Nephron progenitor cell (in vitro differentiated cells): Measurements from ENCODE around the gene ZNF488.

ENCODE experiments used
- DNase-seq: peaks from one replicate; pipeline ENCODE4 v3.0.0; 2021
- H3K27ac Mint-ChIP-seq: 2 replicates; pipeline ENCODE4 v1.8.0; 2021; ENCODE audit warnings: mild to moderate bottlenecking, moderate library complexity, mixed read lengths
- H3K27me3 Mint-ChIP-seq: 2 replicates; pipeline ENCODE4 v1.8.0; 2021; ENCODE audit warnings: mild to moderate bottlenecking, low read depth, mixed read lengths; ENCODE audit not compliant: poor library complexity
- H3K36me3 Mint-ChIP-seq: 2 replicates; pipeline ENCODE4 v1.8.0; 2021; ENCODE audit warnings: low read depth, mixed read lengths
- H3K4me1 Mint-ChIP-seq: 2 replicates; pipeline ENCODE4 v1.8.0; 2021; ENCODE audit warnings: mixed read lengths
- H3K4me3 Mint-ChIP-seq: 2 replicates; pipeline ENCODE4 v1.8.0; 2021; ENCODE audit warnings: mild to moderate bottlenecking, moderate library complexity, mixed read lengths
- H3K9me3 Mint-ChIP-seq: 2 replicates; pipeline ENCODE4 v1.8.0; 2021; ENCODE audit warnings: mild to moderate bottlenecking, moderate library complexity, mixed read lengths
- TF ChIP-seq, protein P1 (sequence below): fragments of 200-600 bp; sonication (generic); IDR thresholded peaks from 2 replicates; pipeline ENCODE4 v1.5.0; 2021; ENCODE audit warnings: antibody characterized with exemption

ZNF488 gene

DNA sequence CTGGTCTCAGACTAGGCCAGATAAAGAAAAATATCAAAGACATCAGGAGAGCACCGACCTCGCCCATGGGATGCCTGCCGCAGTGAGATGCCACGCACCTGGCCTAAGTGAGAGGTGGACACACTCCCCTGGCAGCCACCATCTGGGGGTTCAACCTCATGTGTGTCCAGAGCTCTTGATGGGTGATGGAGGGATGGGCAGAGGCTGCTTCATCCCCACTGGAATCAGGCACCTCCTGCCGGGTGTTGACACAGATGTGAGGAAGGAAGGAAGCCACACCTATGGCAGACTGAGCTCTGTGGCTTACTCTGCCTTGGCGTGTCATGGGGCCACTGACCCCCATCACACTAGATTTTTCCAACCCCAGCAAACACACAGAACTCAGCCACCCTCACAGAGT is 11.4 kb downstream of the ZNF488 start:
- H3K4me3 Mint-ChIP-seq: no peak overlapping the region
- no peak overlapping the region for H3K27ac Mint-ChIP-seq
- TF ChIP-seq, protein P1, sequence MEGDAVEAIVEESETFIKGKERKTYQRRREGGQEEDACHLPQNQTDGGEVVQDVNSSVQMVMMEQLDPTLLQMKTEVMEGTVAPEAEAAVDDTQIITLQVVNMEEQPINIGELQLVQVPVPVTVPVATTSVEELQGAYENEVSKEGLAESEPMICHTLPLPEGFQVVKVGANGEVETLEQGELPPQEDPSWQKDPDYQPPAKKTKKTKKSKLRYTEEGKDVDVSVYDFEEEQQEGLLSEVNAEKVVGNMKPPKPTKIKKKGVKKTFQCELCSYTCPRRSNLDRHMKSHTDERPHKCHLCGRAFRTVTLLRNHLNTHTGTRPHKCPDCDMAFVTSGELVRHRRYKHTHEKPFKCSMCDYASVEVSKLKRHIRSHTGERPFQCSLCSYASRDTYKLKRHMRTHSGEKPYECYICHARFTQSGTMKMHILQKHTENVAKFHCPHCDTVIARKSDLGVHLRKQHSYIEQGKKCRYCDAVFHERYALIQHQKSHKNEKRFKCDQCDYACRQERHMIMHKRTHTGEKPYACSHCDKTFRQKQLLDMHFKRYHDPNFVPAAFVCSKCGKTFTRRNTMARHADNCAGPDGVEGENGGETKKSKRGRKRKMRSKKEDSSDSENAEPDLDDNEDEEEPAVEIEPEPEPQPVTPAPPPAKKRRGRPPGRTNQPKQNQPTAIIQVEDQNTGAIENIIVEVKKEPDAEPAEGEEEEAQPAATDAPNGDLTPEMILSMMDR: no peak
- peaks cover 50% of the 10 kb centered on the region for H3K4me1 Mint-ChIP-seq
- H3K27me3 Mint-ChIP-seq: peaks cover 10% of the 10 kb centered on the region
- DNase-seq: no peak
- H3K36me3 Mint-ChIP-seq: no peaks in the 10 kb centered on the region
- no peaks in the 10 kb centered on the region for H3K9me3 Mint-ChIP-seq

DNA sequence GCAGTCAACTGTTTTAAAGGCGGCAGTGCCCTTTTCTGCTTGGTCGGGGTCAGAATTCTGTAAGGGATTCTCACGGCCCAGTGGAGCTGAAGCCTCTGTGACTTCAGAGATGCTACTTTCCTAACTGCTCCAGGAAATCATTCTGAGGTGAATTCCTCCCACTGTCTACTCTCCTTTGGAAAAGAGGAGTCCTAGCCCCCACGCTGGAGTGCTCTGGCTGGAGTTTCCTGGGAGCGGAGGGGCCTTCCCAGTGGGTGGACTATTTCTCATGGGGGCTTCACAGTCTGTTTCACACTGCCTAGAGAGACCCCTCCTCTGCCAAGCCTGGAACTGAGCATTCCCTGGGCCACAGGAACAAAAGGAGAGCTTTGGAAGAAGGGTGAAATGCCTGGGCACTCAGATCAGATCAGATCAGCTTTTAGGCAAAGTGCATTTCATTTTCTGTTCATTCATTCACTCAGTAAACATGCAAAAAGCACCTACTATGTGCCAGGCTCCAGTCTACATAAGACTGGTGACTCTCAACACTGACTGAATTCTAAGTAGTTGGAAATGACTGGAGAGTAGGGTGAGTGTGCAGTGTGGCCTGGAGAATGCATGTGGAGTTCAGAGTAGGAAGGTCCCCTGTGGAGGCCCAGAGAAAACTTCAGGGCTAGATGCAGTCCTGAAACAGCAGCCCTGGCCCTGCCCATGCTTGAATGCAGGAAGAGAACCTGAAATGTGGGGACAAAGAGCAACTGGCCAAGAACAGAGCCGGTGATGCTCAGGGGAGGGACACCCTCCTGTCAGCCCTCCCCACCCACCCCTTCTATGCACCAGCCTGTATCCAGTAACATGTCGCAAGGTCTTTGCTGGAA is 12.2 kb downstream of the ZNF488 start:
- H3K4me1 Mint-ChIP-seq: peaks cover 43% of the 10 kb centered on the region
- TF ChIP-seq, protein P1: no peak
- no peak for DNase-seq
- H3K27me3 Mint-ChIP-seq: peaks cover 14% of the 10 kb centered on the region
- no peaks in the 10 kb centered on the region for H3K9me3 Mint-ChIP-seq
- peak overlapping the region; percentile 34 for H3K27ac Mint-ChIP-seq
- no peaks in the 10 kb centered on the region for H3K36me3 Mint-ChIP-seq
- H3K4me3 Mint-ChIP-seq: no peak overlapping the region

DNA sequence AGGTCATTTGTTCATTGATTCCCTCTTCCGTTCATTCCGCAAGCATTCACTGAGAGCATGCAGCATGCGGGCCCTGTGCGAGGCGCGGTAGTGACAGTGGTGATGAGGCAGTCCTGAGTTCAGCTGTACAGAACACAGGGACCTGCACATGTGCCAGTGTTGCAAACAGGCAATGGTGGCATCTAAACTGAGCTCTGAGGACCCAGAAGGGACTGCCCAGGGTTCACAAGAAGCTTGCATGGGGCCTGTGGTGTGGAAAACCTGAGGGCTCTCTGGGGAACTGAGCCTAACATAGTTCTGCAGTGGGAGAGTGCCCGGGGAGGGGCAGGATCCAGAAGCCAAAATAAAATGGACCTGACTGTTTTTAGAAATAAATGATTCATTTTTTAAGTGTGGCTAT is 13.2 kb downstream of the ZNF488 start:
- Mint-ChIP-seq H3K9me3 (no peaks in the 10 kb centered on the region), H3K36me3 (no peaks in the 10 kb centered on the region)
- TF ChIP-seq, protein P1: no peak

GRCh38 chr10:47370015-47370767 is 13.9 kb downstream of the ZNF488 start:
- TF ChIP-seq, protein P1: no peak
- Mint-ChIP-seq H3K27me3 (peaks cover 21% of the 10 kb centered on the region), H3K9me3 (no peaks in the 10 kb centered on the region), H3K27ac (no peak overlapping the region), H3K36me3 (no peaks in the 10 kb centered on the region), H3K4me3 (no peak overlapping the region), H3K4me1 (peaks cover 33% of the 10 kb centered on the region)
- no peak for DNase-seq

More for the DNA sequence above, 13.2 kb downstream of the ZNF488 start:
- no peak overlapping the region for H3K4me3 Mint-ChIP-seq
- H3K4me1 Mint-ChIP-seq: peaks cover 34% of the 10 kb centered on the region
- no peak for DNase-seq
- H3K27me3 Mint-ChIP-seq: peaks cover 16% of the 10 kb centered on the region
- no peak overlapping the region for H3K27ac Mint-ChIP-seq

- H3K27ac Mint-ChIP-seq: no peak overlapping the region
These were observed 14.7 kb downstream of the ZNF488 start for GRCh38 chr10:47369251-47369894.

More at GRCh38 chr10:47369251-47369894, 14.7 kb downstream of the ZNF488 start:
- H3K9me3 Mint-ChIP-seq: no peaks in the 10 kb centered on the region
- peaks cover 20% of the 10 kb centered on the region for H3K27me3 Mint-ChIP-seq
- no peak for DNase-seq
- TF ChIP-seq, protein P1: no peak
- H3K4me3 Mint-ChIP-seq: no peak overlapping the region
- peaks cover 40% of the 10 kb centered on the region for H3K4me1 Mint-ChIP-seq
- no peaks in the 10 kb centered on the region for H3K36me3 Mint-ChIP-seq
